K562 (cell line): ENCODE results near the gene BRF1. TPM values are rescaled to one million over a fixed set of nuclear protein-coding genes. Genes with fewer than 3 reads are reported as not detected.

ENCODE experiments used
- ATAC-seq: fragments of 200-7000 bp; cut with Tn5 transposase; 3 replicates; pipeline ENCODE4 v1.9.1; 2020; ENCODE audit warnings: moderate library complexity
- BruUV-seq: library from RNA; stranded (reverse); fragments of 400-500 nt; replicated peaks from 2 replicates; lab custom pipeline; 2021; lab: Mats Ljungman, UMichigan
- CTCF ChIA-PET: fragments of 300-600 bp; formaldehyde crosslinking; extraction: SDS; loops from one replicate; lab custom pipeline; 2021; ENCODE audit warnings: low intra/inter-chr PET ratio; lab: Yijun Ruan, JAX
- POLR2A ChIA-PET: fragments of 300-600, 350-650 bp; sonication (Branson Sonifier 250); formaldehyde crosslinking; extraction: SDS; loops from one replicate; lab custom pipeline; 2021; ENCODE audit warnings: antibody characterized with exemption, inconsistent platforms; lab: Yijun Ruan, JAX
- DNase-seq, 4 experiments: peaks; one replicate each; pipeline versions ENCODE4 v3.0.0 to v3.0.0-alpha.2; 2011 to 2018; ENCODE audit warnings: low spot score in 3 of 4, mixed read lengths in 3 of 4; ENCODE audit errors: extremely low read depth in 1 of 4
- FAIRE-seq: peaks from 2 replicates; lab custom pipeline; 2011; peaks lifted over from hg19 to GRCh38; lab: Jason Lieb, UNC
- H2AFZ ChIP-seq: 2 replicates; pipeline ENCODE4 v1.6.0; 2011; ENCODE audit warnings: low read depth, low read length, control low read depth, inconsistent platforms
- H3K27ac ChIP-seq: fragments of 200-600 bp; 3 replicates; pipeline ENCODE4 v1.8.0; 2011; ENCODE audit warnings: low read depth, mild to moderate bottlenecking, control low read depth, inconsistent platforms, low read length, moderate library complexity, mixed read lengths; ENCODE audit errors: extremely low read depth
- H3K27me3 ChIP-seq, 2 experiments: fragments of 300-600 bp in 1 of 2; 2 replicates in 1 of 2; 3 replicates in 1 of 2; pipeline versions ENCODE4 v1.6.0 to v1.8.0; 2011; ENCODE audit warnings: inconsistent platforms in 2 of 2, low read length in 2 of 2, mild to moderate bottlenecking in 1 of 2, mixed read lengths in 1 of 2, moderate library complexity in 1 of 2; ENCODE audit not compliant: control insufficient read depth in 2 of 2, insufficient read depth in 2 of 2
- H3K36me3 ChIP-seq: fragments of 300-600 bp; 3 replicates; pipeline ENCODE4 v1.8.0; 2011; ENCODE audit warnings: mild to moderate bottlenecking, low read length, inconsistent platforms; ENCODE audit not compliant: control insufficient read depth, insufficient read depth
- H3K4me1 ChIP-seq, 2 experiments: fragments of 200-600 bp in 1 of 2; replicated peaks in 1 of 2; 2 replicates in 1 of 2; 3 replicates in 1 of 2; pipeline versions ENCODE4 v1.5.1 to v1.8.0; 2011; ENCODE audit warnings: inconsistent platforms in 2 of 2, low read length in 2 of 2, mild to moderate bottlenecking in 1 of 2, mixed read lengths in 1 of 2, moderate library complexity in 1 of 2; ENCODE audit not compliant: control insufficient read depth in 2 of 2, insufficient read depth in 2 of 2
- H3K4me2 ChIP-seq: 2 replicates; pipeline ENCODE4 v1.6.1; 2011; ENCODE audit warnings: low read length, control low read depth, inconsistent platforms, mixed read lengths; ENCODE audit not compliant: insufficient read depth
- H3K4me3 ChIP-seq: fragments of 200-600 bp; sonication (generic), shearing (Covaris generic); 2 replicates; pipeline ENCODE4 v1.5.1; 2016; ENCODE audit warnings: control low read depth, inconsistent platforms
- H3K79me2 ChIP-seq: fragments of 200-600 bp; 3 replicates; pipeline ENCODE4 v1.8.0; 2011; ENCODE audit warnings: low read length, inconsistent platforms; ENCODE audit not compliant: control insufficient read depth, insufficient read depth
- H3K9ac ChIP-seq, 2 experiments: 2 replicates each; pipeline versions ENCODE4 v1.6.0 to v1.6.1; 2011; ENCODE audit warnings: low read depth in 2 of 2, low read length in 2 of 2, control low read depth in 1 of 2, inconsistent platforms in 1 of 2, mild to moderate bottlenecking in 1 of 2, mixed read lengths in 1 of 2; ENCODE audit not compliant: insufficient read depth in 1 of 2
- H3K9me1 ChIP-seq: one replicate; pipeline ENCODE4 v1.6.0; 2011; ENCODE audit warnings: inconsistent platforms, mild to moderate bottlenecking, low read length, moderate library complexity; ENCODE audit not compliant: control insufficient read depth, insufficient read depth
- H3K9me3 ChIP-seq: replicated peaks from 2 replicates; pipeline ENCODE4 v1.5.1; 2011; ENCODE audit warnings: low read depth, low read length, inconsistent platforms; ENCODE audit not compliant: control insufficient read depth, insufficient read depth
- H4K20me1 ChIP-seq: replicated peaks from 2 replicates; pipeline ENCODE4 v1.6.1; 2011; ENCODE audit warnings: low read length, inconsistent platforms, mixed read lengths; ENCODE audit not compliant: control insufficient read depth, insufficient read depth
- CEBPG ChIP-seq, 3 experiments: fragments of 200-800 bp in 1 of 3; sonication (Bioruptor generic) in 1 of 3; sonication (generic) in 1 of 3; formaldehyde crosslinking in 1 of 3; IDR thresholded peaks in 2 of 3; conservative IDR thresholded peaks in 1 of 3; 2 replicates each; pipeline versions ENCODE4 v1.6.1 to v1.8.0; 2016 to 2022; ENCODE audit warnings: missing compliant biosample characterization in 2 of 3, missing genetic modification characterization in 2 of 3, mild to moderate bottlenecking in 1 of 3, missing genetic modification reagents in 1 of 3
- CHCHD3 ChIP-seq: fragments of 250-450 bp; sonication (Bioruptor Pico); IDR thresholded peaks from 2 replicates; pipeline ENCODE4 v2.1.2; 2022; ENCODE audit warnings: mild to moderate bottlenecking
- COPS2 ChIP-seq: fragments of 450-650 bp; conservative IDR thresholded peaks from 2 replicates; pipeline ENCODE4 v1.6.1; 2016; ENCODE audit warnings: mild to moderate bottlenecking, moderate library complexity
- EP300 ChIP-seq: IDR thresholded peaks from 2 replicates; pipeline ENCODE4 v1.6.1; 2012; ENCODE audit warnings: low read length, improper control_type of control experiment
- ETV5 ChIP-seq: sonication (generic); formaldehyde crosslinking; IDR thresholded peaks from 2 replicates; pipeline ENCODE4 v1.4.0; 2020; ENCODE audit warnings: low read depth, mild to moderate bottlenecking, missing genetic modification reagents
- HDAC2 ChIP-seq: fragments of 450-650 bp; IDR thresholded peaks from 2 replicates; pipeline ENCODE4 v1.6.1; 2016; ENCODE audit warnings: mild to moderate bottlenecking
- HDAC8 ChIP-seq: fragments of 450-650 bp; IDR thresholded peaks from 2 replicates; pipeline ENCODE4 v1.6.1; 2016; ENCODE audit warnings: mild to moderate bottlenecking, missing genetic modification characterization, moderate library complexity, missing compliant biosample characterization
- JUND ChIP-seq, 2 experiments: IDR thresholded peaks; 2 replicates in 1 of 2; 3 replicates in 1 of 2; pipeline ENCODE4 v1.6.1; 2011; ENCODE audit warnings: borderline replicate concordance in 2 of 2, low read depth in 2 of 2, low read length in 2 of 2, improper control_type of control experiment in 1 of 2, missing biosample characterization in 1 of 2, missing genetic modification characterization in 1 of 2, missing genetic modification reagents in 1 of 2
- KDM4B ChIP-seq, 2 experiments: fragments of 450-650 bp in 1 of 2; sonication (generic) in 1 of 2; IDR thresholded peaks; 2 replicates each; pipeline ENCODE4 v1.6.1; 2016 to 2017; ENCODE audit warnings: borderline replicate concordance in 2 of 2, antibody characterized with exemption in 1 of 2, low read depth in 1 of 2, mild to moderate bottlenecking in 1 of 2
- KLF6 ChIP-seq: fragments of 250-450 bp; sonication (Bioruptor Pico); IDR thresholded peaks from 2 replicates; pipeline ENCODE4 v1.4.0; 2020; ENCODE audit warnings: mild to moderate bottlenecking, moderate library complexity, borderline replicate concordance
- NR2F6 ChIP-seq: fragments of 450-650 bp; formaldehyde crosslinking; IDR thresholded peaks from 2 replicates; pipeline ENCODE4 v1.4.0; 2020; ENCODE audit warnings: mild to moderate bottlenecking
- PYGO2 ChIP-seq: fragments of 450-650 bp; IDR thresholded peaks from 2 replicates; pipeline ENCODE4 v1.6.1; 2016; ENCODE audit warnings: mild to moderate bottlenecking, missing genetic modification characterization, moderate library complexity, missing compliant biosample characterization
- TARDBP ChIP-seq: fragments of 450-650 bp; IDR thresholded peaks from 2 replicates; pipeline ENCODE4 v1.6.1; 2016
- ZNF696 ChIP-seq: fragments of 250-450 bp; sonication (Bioruptor Pico); conservative IDR thresholded peaks from 2 replicates; pipeline ENCODE4 v1.4.0; 2020; ENCODE audit warnings: mild to moderate bottlenecking, moderate library complexity
- ZNF766 ChIP-seq: fragments of 200-800 bp; sonication (Bioruptor generic); conservative IDR thresholded peaks from 2 replicates; pipeline ENCODE4 v1.6.1; 2016; ENCODE audit warnings: missing genetic modification characterization, missing compliant biosample characterization
- ZNF780A ChIP-seq: fragments of 250-450 bp; sonication (Bioruptor Pico); IDR thresholded peaks from 2 replicates; pipeline ENCODE4 v1.5.0; 2021; ENCODE audit warnings: mild to moderate bottlenecking
- WGBS: fragments of 100-300 bp; shearing (Covaris generic); methylation state at CpG from one replicate; pipeline ENCODE4 v1.1.6; 2016; ENCODE audit warnings: low coverage, mixed read lengths; ENCODE audit not compliant: insufficient coverage; ENCODE audit errors: missing lambda C conversion rate; 5-methylcytosine and 5-hydroxymethylcytosine counted together
- in situ Hi-C: fragments of 300-500 bp; cut with MboI; formaldehyde crosslinking; loops from 4 replicates; pipeline ENCODE4 v1.15.0; 2018; ENCODE audit warnings: inconsistent platforms, mixed read lengths
- intact Hi-C: fragments of 100-400 bp; cut with micrococcal nuclease; formaldehyde crosslinking; loops from 2 replicates; pipeline ENCODE4 v1.14.2; 2022
- polyA plus RNA-seq, 8 experiments: library from polyadenylated mRNA; depleted of rRNA in 4 of 8; stranded (reverse) in 5 of 8; unstranded in 3 of 8; fragments of >200 nt; fragmentation: Nextera tagmentation in 2 of 8; fragmentation: Illumina TruSeq in 1 of 8; extraction: Ambion mirVana in 2 of 8; extraction: Trizol in 1 of 8; gene quantifications; 2 replicates each; pipeline versions ENCODE4 v1.2.1 to v1.2.3, GENCODE V29; 2011 to 2014; ENCODE audit warnings: inconsistent platforms in 1 of 8, missing spikeins in 1 of 8
- total RNA-seq, 7 experiments: library from RNA; depleted of rRNA in 6 of 7; stranded (reverse); fragments of >200 nt in 6 of 7; fragmentation: Illumina TruSeq in 2 of 7; extraction: Trizol in 2 of 7; gene quantifications; 2 replicates each; pipeline versions ENCODE4 v1.2.1 to v1.2.3, GENCODE V29; 2011 to 2021; ENCODE audit warnings: low replicate concordance in 1 of 7

The BRF1 gene
- total and polyA plus RNA-seq, 9 of the 15 experiments (the other 6 are each of a cell fraction or from before 2014, with no cell fraction given): 0.14 to 24.6 (median 8.2) TPM

DNA sequence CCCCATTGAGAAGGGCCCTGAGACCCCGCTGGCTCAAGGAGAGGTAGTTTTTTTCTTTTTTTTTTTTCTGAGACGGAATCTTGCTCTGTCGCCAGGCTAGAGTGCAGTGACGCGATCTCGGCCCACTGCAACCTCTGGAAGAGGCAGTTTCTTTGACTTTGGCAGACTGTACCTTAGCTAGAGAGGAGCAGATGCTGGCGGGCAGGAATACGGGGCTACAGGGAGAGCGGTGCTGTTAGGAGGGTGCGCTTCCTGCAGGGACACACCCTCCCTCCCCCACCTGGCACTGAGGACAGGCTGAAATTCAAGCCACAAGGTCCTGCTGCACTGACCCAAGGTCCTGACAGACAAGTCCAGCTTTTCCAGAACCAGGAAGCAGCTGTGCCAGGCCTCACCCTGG is 87.4 kb downstream of the BRF1 start (continued):
- TF ChIP-seq ZNF766: no peak
- no peak for TF ChIP-seq COPS2
- no peak for TF ChIP-seq ZNF780A (CRISPR knock-in tag)
- TF ChIP-seq NR2F6 (CRISPR knock-in tag): no peak

GRCh38 chr14:105212541-105213300 is 88.1 kb downstream of the BRF1 start:
- Histone ChIP-seq H3K79me2 (no peaks in the 10 kb centered on the region), H3K9ac (no peak overlapping the region), H3K27me3 (no peaks in the 10 kb centered on the region), H2AFZ (no peak overlapping the region), H3K4me1 (peaks cover 0 to 17% of the 10 kb centered on the region in 2 experiments; a peak in 2 of 5 replicates), H3K9me3 (no peaks in the 10 kb centered on the region), H3K36me3 (peaks cover 7% of the 10 kb centered on the region; the same call in 1 of the 3 replicates), H3K9me1 (no peaks in the 10 kb centered on the region), H3K4me3 (no peak overlapping the region), H3K4me2 (no peak overlapping the region), H4K20me1 (no peaks in the 10 kb centered on the region), H3K27ac (no peak overlapping the region)
- WGBS: 80% methylated on average over 9 of the region's 18 CpGs
- intact Hi-C loops: no loop called here
- CTCF ChIA-PET: interaction anchor here (0.5 kb wide), 1 partner anchor 315 kb away, joined by 3 read pairs; no protein-coding TSS in a partner anchor
- BruUV-seq: no TSS peak
- FAIRE-seq (no peak), DNase-seq (no peak), ATAC-seq (no peak)
- in situ Hi-C loops: loop anchor here (5.0 kb wide), 1 partner anchor 130 kb away; no protein-coding TSS in a partner anchor
- TF ChIP-seq KLF6 (CRISPR knock-in tag): no peak
- no peak for TF ChIP-seq HDAC2
- no peak for TF ChIP-seq CHCHD3
- TF ChIP-seq ZNF696 (CRISPR knock-in tag): no peak
- TF ChIP-seq PYGO2 (tag): no peak
- TF ChIP-seq KDM4B (IDR thresholded peaks at IDR 0.05; ENCODE audit: borderline replicate concordance in 2 of 2, low read depth in 1 of 2): no peak
- no peak for TF ChIP-seq JUND (IDR thresholded peaks at IDR 0.05; ENCODE audit: borderline replicate concordance, low read depth, low read length)
- TF ChIP-seq JUND (tag; IDR thresholded peaks at IDR 0.05; ENCODE audit: borderline replicate concordance, low read depth, low read length): no peak
- no peak for TF ChIP-seq HDAC8 (tag)
- TF ChIP-seq ETV5 (CRISPR knock-in tag): no peak
- TF ChIP-seq CEBPG (CRISPR knock-in tag; IDR thresholded peaks at IDR 0.05): no peak
- no peak for TF ChIP-seq CEBPG (tag; conservative IDR thresholded peaks at IDR 0.05 in 1 of 2, IDR thresholded peaks at IDR 0.05 in 1 of 2)
- no peak for TF ChIP-seq TARDBP
- no peak for TF ChIP-seq EP300
- POLR2A ChIA-PET: interaction anchor here (0.6 to 1.0 kb wide), 2 partner anchors 9 to 126 kb away, joined by 3 read pairs; no protein-coding TSS in a partner anchor
